ENCODE measurements around the gene HDAC10.
"Not testable (repeated sequence)": the region's sequence is repeated elsewhere in the genome, so short reads cannot be mapped to it uniquely, and the experiment has no call there.

HDAC10 gene

GRCh38 chr22:50285568-50286229 is 34.6 kb upstream of the HDAC10 start:
- no peak for DNase-seq

GRCh38 chr22:50284479-50284878 is 33.4 kb upstream of the HDAC10 start:
- DNase-seq = no peak

GRCh38 chr22:50283821-50284220 is 32.8 kb upstream of the HDAC10 start:
- DNase-seq = no peak

- no peak for DNase-seq
These were observed 31.5 kb upstream of the HDAC10 start for GRCh38 chr22:50282361-50283155.

- DNase-seq = no peak
These were observed 30.9 kb upstream of the HDAC10 start for GRCh38 chr22:50281957-50282356.

GRCh38 chr22:50281384-50281760 is 30.3 kb upstream of the HDAC10 start:
- DNase-seq = no peak

- DNase-seq = no peak
These were observed 29.8 kb upstream of the HDAC10 start for GRCh38 chr22:50280708-50281383.

- DNase-seq = no peak
These were observed 29.1 kb upstream of the HDAC10 start for GRCh38 chr22:50280022-50280707.

GRCh38 chr22:50278956-50279619 is 28.0 kb upstream of the HDAC10 start:
- no peak for DNase-seq

- DNase-seq = no peak
These were observed 27.4 kb upstream of the HDAC10 start for GRCh38 chr22:50278461-50278860.

GRCh38 chr22:50277761-50278160 is 26.7 kb upstream of the HDAC10 start:
- no peak for DNase-seq

GRCh38 chr22:50276143-50276542 is 25.1 kb upstream of the HDAC10 start:
- DNase-seq = peak; percentile 57

GRCh38 chr22:50275181-50276055 is 24.4 kb upstream of the HDAC10 start:
- no peak for DNase-seq

GRCh38 chr22:50274771-50275170 is 23.7 kb upstream of the HDAC10 start:
- no peak for DNase-seq

- DNase-seq = no peak
These were observed 23.2 kb upstream of the HDAC10 start for GRCh38 chr22:50274311-50274710.

- DNase-seq = not testable (repeated sequence)
These were observed 22.7 kb upstream of the HDAC10 start for GRCh38 chr22:50273781-50274180.

- not testable (repeated sequence) for DNase-seq
These were observed 22.3 kb upstream of the HDAC10 start for GRCh38 chr22:50273352-50273751.

GRCh38 chr22:50272044-50272802 is 21.2 kb upstream of the HDAC10 start:
- DNase-seq = no peak

- peak; percentile 67 for DNase-seq
These were observed 20.5 kb upstream of the HDAC10 start for GRCh38 chr22:50271519-50271970.

GRCh38 chr22:50270666-50271394 is 19.8 kb upstream of the HDAC10 start:
- peak; percentile 72 for DNase-seq
